Nephron progenitor cell (in vitro differentiated cells): ENCODE results near the gene CEMP1.

Source experiments
- DNase-seq: peaks from one replicate; pipeline ENCODE4 v3.0.0; 2021
- H3K27ac Mint-ChIP-seq: 2 replicates; pipeline ENCODE4 v1.8.0; 2021; ENCODE audit warnings: mild to moderate bottlenecking, moderate library complexity, mixed read lengths
- H3K27me3 Mint-ChIP-seq: 2 replicates; pipeline ENCODE4 v1.8.0; 2021; ENCODE audit warnings: mild to moderate bottlenecking, low read depth, mixed read lengths; ENCODE audit not compliant: poor library complexity
- H3K36me3 Mint-ChIP-seq: 2 replicates; pipeline ENCODE4 v1.8.0; 2021; ENCODE audit warnings: low read depth, mixed read lengths
- H3K4me1 Mint-ChIP-seq: 2 replicates; pipeline ENCODE4 v1.8.0; 2021; ENCODE audit warnings: mixed read lengths
- H3K4me3 Mint-ChIP-seq: 2 replicates; pipeline ENCODE4 v1.8.0; 2021; ENCODE audit warnings: mild to moderate bottlenecking, moderate library complexity, mixed read lengths
- H3K9me3 Mint-ChIP-seq: 2 replicates; pipeline ENCODE4 v1.8.0; 2021; ENCODE audit warnings: mild to moderate bottlenecking, moderate library complexity, mixed read lengths
- TF ChIP-seq, protein P1 (sequence below): fragments of 200-600 bp; sonication (generic); IDR thresholded peaks from 2 replicates; pipeline ENCODE4 v1.5.0; 2021; ENCODE audit warnings: antibody characterized with exemption

Gene CEMP1

DNA sequence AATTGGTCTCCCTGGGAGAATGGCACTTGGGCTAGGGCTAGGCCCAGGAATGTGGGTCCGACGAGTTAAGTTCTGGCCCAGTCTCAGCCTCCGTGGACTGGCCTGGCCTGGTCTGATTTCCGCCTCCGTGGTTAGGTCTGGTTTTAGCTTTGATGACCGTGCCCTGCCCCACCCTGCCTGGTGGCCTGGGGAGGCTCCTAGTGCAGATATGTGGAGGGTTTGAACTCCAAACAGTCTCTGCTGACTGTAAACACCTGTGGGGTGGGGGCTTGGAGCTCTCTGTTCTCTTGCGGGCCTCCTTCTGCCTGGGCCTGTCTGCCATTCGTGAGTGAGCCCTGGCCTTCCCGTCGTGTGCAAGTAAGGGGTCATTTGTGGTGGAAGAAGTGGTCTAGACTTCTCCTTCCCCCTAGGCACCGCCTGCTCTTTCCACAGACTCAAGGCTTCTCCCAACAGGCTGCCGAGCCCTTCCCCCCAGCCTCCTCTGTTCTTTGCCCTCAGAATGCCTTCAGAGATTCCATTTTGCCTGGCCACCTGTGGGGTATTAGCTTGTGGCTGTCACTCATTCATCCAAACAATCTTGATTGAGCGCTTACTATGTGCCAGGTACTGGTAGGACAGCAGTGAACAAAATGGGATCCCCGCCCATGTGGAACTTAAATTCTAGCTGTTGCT, 15.9 kb downstream of the CEMP1 start:
- peaks cover 11% of the 10 kb centered on the region for H3K36me3 Mint-ChIP-seq
- no peak for DNase-seq
- no peaks in the 10 kb centered on the region for H3K9me3 Mint-ChIP-seq
- peaks cover 71% of the 10 kb centered on the region for H3K4me1 Mint-ChIP-seq
- TF ChIP-seq, protein P1, sequence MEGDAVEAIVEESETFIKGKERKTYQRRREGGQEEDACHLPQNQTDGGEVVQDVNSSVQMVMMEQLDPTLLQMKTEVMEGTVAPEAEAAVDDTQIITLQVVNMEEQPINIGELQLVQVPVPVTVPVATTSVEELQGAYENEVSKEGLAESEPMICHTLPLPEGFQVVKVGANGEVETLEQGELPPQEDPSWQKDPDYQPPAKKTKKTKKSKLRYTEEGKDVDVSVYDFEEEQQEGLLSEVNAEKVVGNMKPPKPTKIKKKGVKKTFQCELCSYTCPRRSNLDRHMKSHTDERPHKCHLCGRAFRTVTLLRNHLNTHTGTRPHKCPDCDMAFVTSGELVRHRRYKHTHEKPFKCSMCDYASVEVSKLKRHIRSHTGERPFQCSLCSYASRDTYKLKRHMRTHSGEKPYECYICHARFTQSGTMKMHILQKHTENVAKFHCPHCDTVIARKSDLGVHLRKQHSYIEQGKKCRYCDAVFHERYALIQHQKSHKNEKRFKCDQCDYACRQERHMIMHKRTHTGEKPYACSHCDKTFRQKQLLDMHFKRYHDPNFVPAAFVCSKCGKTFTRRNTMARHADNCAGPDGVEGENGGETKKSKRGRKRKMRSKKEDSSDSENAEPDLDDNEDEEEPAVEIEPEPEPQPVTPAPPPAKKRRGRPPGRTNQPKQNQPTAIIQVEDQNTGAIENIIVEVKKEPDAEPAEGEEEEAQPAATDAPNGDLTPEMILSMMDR: no peak
- peak overlapping the region; percentile 96 for H3K27ac Mint-ChIP-seq
- H3K27me3 Mint-ChIP-seq: peaks cover 6% of the 10 kb centered on the region
- H3K4me3 Mint-ChIP-seq: peak overlapping the region; percentile 85

DNA sequence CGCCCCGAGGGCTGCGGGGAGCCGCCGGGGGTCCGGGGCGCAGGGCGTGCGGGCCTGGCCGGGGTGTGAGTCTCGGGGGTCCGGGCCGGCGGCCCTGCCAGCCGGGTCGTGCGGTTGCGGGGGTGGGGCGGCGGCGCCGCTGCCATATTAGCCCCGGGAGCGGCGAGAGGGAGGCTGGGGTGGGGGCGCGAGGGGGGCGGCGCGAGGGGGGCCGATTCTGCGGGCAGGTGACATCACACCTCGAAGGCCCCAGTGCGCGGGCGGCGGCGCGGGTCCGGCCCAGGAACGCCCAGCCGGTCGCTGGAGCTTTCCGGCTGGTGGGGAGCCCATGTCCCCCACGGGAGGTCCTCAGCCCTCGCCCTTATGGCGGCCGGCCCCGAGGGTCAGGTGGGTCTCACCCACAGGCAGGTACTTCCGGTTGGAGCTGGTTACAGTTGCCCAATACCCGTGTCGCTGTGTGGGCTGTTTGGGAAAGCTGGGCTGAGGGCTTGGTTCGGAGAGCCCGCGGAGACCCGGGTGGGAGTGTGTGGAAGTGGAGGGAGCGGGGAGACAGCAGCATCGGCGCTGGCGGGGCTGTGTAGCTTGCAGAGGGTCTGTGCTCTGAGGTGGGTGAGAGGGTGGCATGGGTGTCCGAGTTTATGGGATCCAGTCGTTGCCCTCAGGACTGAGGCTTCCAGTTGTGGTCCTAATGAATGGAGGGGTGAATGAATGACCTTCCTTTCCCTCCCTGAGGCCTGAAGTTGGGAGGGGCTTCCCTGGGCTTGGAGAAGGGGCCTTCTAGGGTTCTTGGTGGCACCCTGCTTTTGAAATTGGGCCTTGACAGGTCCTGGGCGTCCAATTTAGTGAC, 16.7 kb downstream of the CEMP1 start:
- Mint-ChIP-seq H3K27me3 (peaks cover 11% of the 10 kb centered on the region), H3K9me3 (no peaks in the 10 kb centered on the region), H3K4me3 (peak overlapping the region; percentile 85), H3K36me3 (peaks cover 8% of the 10 kb centered on the region), H3K4me1 (peaks cover 73% of the 10 kb centered on the region), H3K27ac (peak overlapping the region; percentile 96)
- no peak for DNase-seq
- TF ChIP-seq, protein P1: no peak

DNA sequence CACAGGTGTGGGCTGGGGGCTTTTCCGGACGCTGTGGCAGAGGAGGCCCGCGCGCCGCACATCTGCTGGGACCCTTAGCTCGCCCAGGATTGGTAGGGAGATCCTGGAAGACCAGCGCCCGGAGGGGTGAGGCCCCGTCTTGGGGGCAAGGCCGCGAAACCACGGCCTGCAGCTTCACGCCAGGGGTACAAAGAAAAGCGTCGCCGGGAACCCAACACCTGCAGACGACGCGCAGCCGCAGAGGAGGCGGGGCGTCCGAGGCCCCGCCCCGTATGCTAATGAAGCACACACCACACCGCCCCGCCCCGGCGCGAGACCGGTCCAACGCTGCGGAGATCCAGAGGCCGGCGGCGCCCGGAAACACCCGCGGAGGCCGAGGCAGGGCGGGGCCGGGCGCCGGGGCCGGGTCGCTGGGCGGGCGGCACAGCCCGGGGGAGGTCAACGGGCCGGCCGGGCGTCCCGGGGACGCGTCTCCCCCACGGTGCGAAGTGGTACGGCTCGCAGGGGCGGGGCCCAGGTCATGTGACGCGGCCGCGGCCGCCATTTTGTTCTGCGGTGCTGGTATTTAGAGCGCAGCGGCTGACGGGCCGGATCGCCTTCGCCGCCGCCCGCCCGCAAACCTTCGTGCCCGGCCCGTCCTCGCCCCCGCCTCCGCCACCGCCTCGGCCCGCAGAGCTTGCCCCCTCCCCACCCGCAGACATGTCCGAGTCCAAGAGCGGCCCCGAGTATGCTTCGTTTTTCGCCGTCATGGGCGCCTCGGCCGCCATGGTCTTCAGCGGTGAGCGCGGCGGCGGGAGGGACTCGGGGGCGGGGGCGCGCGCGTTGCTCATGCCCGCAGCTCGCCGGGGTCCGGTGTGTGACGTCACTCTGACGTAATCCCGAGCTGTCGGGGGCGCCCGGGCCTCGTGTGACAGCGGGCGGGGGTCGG, 17.5 kb downstream of the CEMP1 start, which contains the start of gene ATP6V0C:
ATP6V0C (plus strand) TSS at position 548 of the 928 bp plus-strand sequence; CDS start at position 700, 152 bp downstream.
- Mint-ChIP-seq H3K9me3 (no peaks in the 10 kb centered on the region), H3K4me1 (peaks cover 70% of the 10 kb centered on the region)
- TF ChIP-seq, protein P1: no peak

DNA sequence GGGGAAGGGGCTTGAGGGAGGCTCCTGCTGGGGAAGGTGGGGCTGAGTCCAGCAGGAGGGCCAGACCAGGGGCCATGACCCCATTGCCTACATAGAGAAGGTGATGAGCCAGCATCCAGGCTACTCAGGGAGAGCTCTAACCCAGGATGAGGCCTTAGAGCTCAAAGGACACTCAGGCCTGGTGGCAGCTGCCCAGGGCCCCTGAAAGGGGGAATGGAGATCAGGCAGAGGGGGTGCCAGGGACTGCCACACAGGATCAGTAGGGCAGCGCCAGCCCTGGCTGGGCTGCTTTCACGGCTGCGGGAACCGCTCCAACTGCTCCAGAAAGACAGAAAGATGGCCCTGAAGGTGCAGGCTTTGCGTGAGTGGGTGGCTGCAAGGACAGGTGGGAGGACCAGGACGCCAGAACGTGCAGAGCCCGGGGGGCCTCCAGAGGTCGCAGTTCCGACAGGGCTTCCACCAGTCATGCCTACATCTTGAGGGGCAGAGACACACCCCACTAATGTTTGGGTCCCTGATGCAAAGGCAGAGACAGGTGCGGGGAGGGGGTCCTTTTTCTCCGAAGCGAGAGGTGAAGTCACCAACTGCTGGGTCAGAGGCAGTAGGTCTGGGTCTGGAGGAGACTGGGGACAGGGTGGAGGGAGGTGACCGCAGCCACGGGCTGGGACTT, 18.3 kb downstream of the CEMP1 start:
- Mint-ChIP-seq H3K36me3 (peaks cover 6% of the 10 kb centered on the region), H3K4me3 (peak overlapping the region; percentile 86), H3K27ac (peak overlapping the region; percentile 98), H3K4me1 (peaks cover 70% of the 10 kb centered on the region), H3K9me3 (no peaks in the 10 kb centered on the region), H3K27me3 (peaks cover 17% of the 10 kb centered on the region)
- no peak for DNase-seq
- TF ChIP-seq, protein P1: no peak

More for the DNA sequence above, 17.5 kb downstream of the CEMP1 start, which contains the start of gene ATP6V0C:
- H3K27me3 Mint-ChIP-seq: peaks cover 13% of the 10 kb centered on the region
- peaks cover 6% of the 10 kb centered on the region for H3K36me3 Mint-ChIP-seq
- peak within 1 kb of the TSS; percentile 98 for H3K27ac Mint-ChIP-seq
- peak within 1 kb of the TSS; percentile 86 for H3K4me3 Mint-ChIP-seq
- peak; percentile 93 for DNase-seq
